IMR-90 (cell line): ENCODE data around the gene KMT2D. TPM values are rescaled to one million over a fixed set of nuclear protein-coding genes. Genes with fewer than 3 reads are reported as not detected.

Source experiments
- ATAC-seq: fragments of 200-7000 bp; cut with Tn5 transposase; 2 replicates; pipeline ENCODE4 v1.9.1; 2020; ENCODE audit warnings: low read depth, mild to moderate bottlenecking, moderate library complexity
- BruUV-seq: library from RNA; stranded (reverse); fragments of 400-500 nt; replicated peaks from 2 replicates; lab custom pipeline; 2021; lab: Mats Ljungman, UMichigan
- CTCF ChIA-PET: fragments of 300-600 bp; formaldehyde crosslinking; extraction: SDS; loops from one replicate; lab custom pipeline; 2021; ENCODE audit warnings: antibody characterized with exemption; lab: Yijun Ruan, JAX
- POLR2A ChIA-PET: fragments of 300-600 bp; sonication (Branson Sonifier 250); formaldehyde crosslinking; loops from one replicate; lab custom pipeline; 2022; ENCODE audit warnings: antibody characterized with exemption; ENCODE audit not compliant: unreplicated experiment; lab: Charles Lee
- DNase-seq: peaks from one replicate; pipeline ENCODE4 v3.0.0; 2013
- H2AFZ ChIP-seq: replicated peaks from 2 replicates; pipeline ENCODE3; 2013; ENCODE audit warnings: low read length, mild to moderate bottlenecking; ENCODE audit not compliant: poor library complexity
- H2AK5ac ChIP-seq: 2 replicates; pipeline ENCODE4 v1.6.1; 2013; ENCODE audit warnings: low read depth, low read length, inconsistent platforms
- H2AK9ac ChIP-seq: replicated peaks from 2 replicates; pipeline ENCODE3; 2013; ENCODE audit warnings: mild to moderate bottlenecking, low read depth, low read length, moderate library complexity; ENCODE audit not compliant: poor library complexity
- H2BK120ac ChIP-seq: 2 replicates; pipeline ENCODE4 v1.6.1; 2013; ENCODE audit warnings: low read depth, low read length, inconsistent platforms
- H2BK15ac ChIP-seq: 3 replicates; pipeline ENCODE4 v1.6.1; 2013; ENCODE audit warnings: low read depth, low read length, inconsistent platforms
- H2BK20ac ChIP-seq: 2 replicates; pipeline ENCODE4 v1.6.1; 2013; ENCODE audit warnings: low read depth, mild to moderate bottlenecking, inconsistent platforms, low read length, moderate library complexity
- H2BK5ac ChIP-seq: 2 replicates; pipeline ENCODE4 v1.6.1; 2013; ENCODE audit warnings: mild to moderate bottlenecking, low read depth, low read length, inconsistent platforms; ENCODE audit not compliant: poor library complexity, severe bottlenecking
- H3K14ac ChIP-seq: replicated peaks from 2 replicates; pipeline ENCODE4 v1.6.1; 2013; ENCODE audit warnings: low read depth, low read length, inconsistent platforms
- H3K18ac ChIP-seq: 2 replicates; pipeline ENCODE4 v1.6.1; 2013; ENCODE audit warnings: low read depth, low read length, control low read depth
- H3K23ac ChIP-seq: 2 replicates; pipeline ENCODE4 v1.6.1; 2013; ENCODE audit warnings: low read depth, low read length, inconsistent platforms
- H3K27ac ChIP-seq: 2 replicates; pipeline ENCODE4 v1.5.1; 2013; ENCODE audit warnings: mild to moderate bottlenecking, control low read depth, low read length; ENCODE audit not compliant: insufficient read depth
- H3K27me3 ChIP-seq: 2 replicates; pipeline ENCODE4 v1.6.1; 2013; ENCODE audit warnings: low read length; ENCODE audit not compliant: control insufficient read depth, insufficient read depth
- H3K36me3 ChIP-seq: 2 replicates; pipeline ENCODE4 v1.6.1; 2013; ENCODE audit warnings: low read length, mixed read lengths; ENCODE audit not compliant: control insufficient read depth, insufficient read depth
- H3K4ac ChIP-seq: 2 replicates; pipeline ENCODE4 v1.6.1; 2013; ENCODE audit warnings: low read depth, low read length, inconsistent platforms
- H3K4me1 ChIP-seq: 2 replicates; pipeline ENCODE4 v1.6.1; 2013; ENCODE audit warnings: low read length, mixed read lengths; ENCODE audit not compliant: control insufficient read depth, insufficient read depth
- H3K4me2 ChIP-seq: 2 replicates; pipeline ENCODE4 v1.6.1; 2013; ENCODE audit warnings: low read depth, mild to moderate bottlenecking, control low read depth, low read length, moderate library complexity
- H3K4me3 ChIP-seq: 2 replicates; pipeline ENCODE4 v1.5.1; 2013; ENCODE audit warnings: low read depth, mild to moderate bottlenecking, control low read depth, low read length, moderate library complexity; ENCODE audit not compliant: insufficient read depth
- H3K56ac ChIP-seq: 2 replicates; pipeline ENCODE4 v1.6.1; 2013; ENCODE audit warnings: low read length, inconsistent platforms; ENCODE audit not compliant: insufficient read depth; ENCODE audit errors: extremely low read depth
- H3K79me1 ChIP-seq, 2 experiments: 2 replicates each; pipeline ENCODE4 v1.6.1; 2013; ENCODE audit warnings: low read length in 2 of 2, inconsistent platforms in 1 of 2, low read depth in 1 of 2
- H3K9ac ChIP-seq: 2 replicates; pipeline ENCODE4 v1.6.1; 2013; ENCODE audit warnings: low read depth, low read length, control low read depth
- H3K9me1 ChIP-seq: 2 replicates; pipeline ENCODE4 v1.6.1; 2013; ENCODE audit warnings: low read length, inconsistent platforms; ENCODE audit not compliant: insufficient read depth
- H3K9me3 ChIP-seq: 2 replicates; pipeline ENCODE4 v1.6.1; 2013; ENCODE audit warnings: low read length; ENCODE audit not compliant: control insufficient read depth, insufficient read depth
- H4K20me1 ChIP-seq: 2 replicates; pipeline ENCODE4 v1.6.1; 2013; ENCODE audit warnings: low read length, inconsistent platforms; ENCODE audit not compliant: insufficient read depth
- H4K5ac ChIP-seq: 2 replicates; pipeline ENCODE4 v1.6.1; 2013; ENCODE audit warnings: mild to moderate bottlenecking, low read depth, low read length, control low read depth
- H4K8ac ChIP-seq, 2 experiments: 2 replicates each; pipeline ENCODE4 v1.6.1; 2013; ENCODE audit warnings: low read depth in 2 of 2, low read length in 2 of 2, control low read depth in 1 of 2, inconsistent platforms in 1 of 2
- H4K91ac ChIP-seq: 2 replicates; pipeline ENCODE4 v1.6.1; 2013; ENCODE audit warnings: low read depth, low read length, inconsistent platforms; ENCODE audit not compliant: insufficient read depth
- BHLHE40 ChIP-seq: fragments of 150-350 bp; IDR thresholded peaks from 2 replicates; pipeline ENCODE4 v1.6.1; 2016; ENCODE audit warnings: mild to moderate bottlenecking, low read depth, low read length
- CEBPB ChIP-seq: IDR thresholded peaks from 2 replicates; pipeline ENCODE4 v1.6.1; 2012; ENCODE audit warnings: low read depth, low read length, improper control_type of control experiment
- CHD1 ChIP-seq: IDR thresholded peaks from 2 replicates; pipeline ENCODE4 v1.6.1; 2012; ENCODE audit warnings: low read depth, low read length, improper control_type of control experiment
- CTCF ChIP-seq: conservative IDR thresholded peaks from 2 replicates; pipeline ENCODE4 v1.5.1; 2012; ENCODE audit warnings: mild to moderate bottlenecking, low read depth, low read length, improper control_type of control experiment
- ELK1 ChIP-seq: fragments of 150-350 bp; IDR thresholded peaks from 2 replicates; pipeline ENCODE4 v1.6.1; 2016; ENCODE audit warnings: low read depth, mild to moderate bottlenecking, low read length, moderate library complexity, borderline replicate concordance
- FOS ChIP-seq: fragments of 150-350 bp; IDR thresholded peaks from 2 replicates; pipeline ENCODE4 v1.6.1; 2016; ENCODE audit warnings: low read depth, low read length
- MAFK ChIP-seq: IDR thresholded peaks from 2 replicates; pipeline ENCODE4 v1.6.1; 2012; ENCODE audit warnings: low read depth, low read length, improper control_type of control experiment
- MAZ ChIP-seq: IDR thresholded peaks from 2 replicates; pipeline ENCODE4 v1.6.1; 2012; ENCODE audit warnings: low read depth, mild to moderate bottlenecking, low read length, improper control_type of control experiment, moderate library complexity, borderline replicate concordance
- MXI1 ChIP-seq: IDR thresholded peaks from 2 replicates; pipeline ENCODE4 v1.6.1; 2012; ENCODE audit warnings: low read depth, mild to moderate bottlenecking, low read length, moderate library complexity, borderline replicate concordance
- NFE2L2 ChIP-seq: fragments of 150-350 bp; IDR thresholded peaks from 2 replicates; pipeline ENCODE4 v1.6.1; 2016; ENCODE audit warnings: low read depth, mild to moderate bottlenecking, low read length
- POLR2A ChIP-seq: IDR thresholded peaks from 2 replicates; pipeline ENCODE4 v1.6.1; 2012; ENCODE audit warnings: mild to moderate bottlenecking, low read depth, low read length
- RAD21 ChIP-seq: IDR thresholded peaks from 2 replicates; pipeline ENCODE4 v1.6.1; 2012; ENCODE audit warnings: low read length, improper control_type of control experiment
- RFX5 ChIP-seq: IDR thresholded peaks from 2 replicates; pipeline ENCODE4 v1.8.0; 2012; ENCODE audit warnings: low read depth, mild to moderate bottlenecking, low read length, moderate library complexity
- SMC3 ChIP-seq: fragments of 150-350 bp; IDR thresholded peaks from 2 replicates; pipeline ENCODE4 v1.6.1; 2016; ENCODE audit warnings: low read depth, mild to moderate bottlenecking, antibody characterized with exemption, low read length, moderate library complexity
- USF2 ChIP-seq: fragments of 150-350 bp; IDR thresholded peaks from 2 replicates; pipeline ENCODE4 v1.6.1; 2017; ENCODE audit warnings: mild to moderate bottlenecking, antibody characterized with exemption, low read length, low read depth
- WGBS, 2 experiments: methylation state at CpG; one replicate each; pipeline versions ENCODE4 v1.1.5 to v1.1.7; 2013; ENCODE audit warnings: missing lambda C conversion rate in 2 of 2; ENCODE audit not compliant: insufficient read length in 1 of 2; ENCODE audit errors: extremely low coverage in 2 of 2; 5-methylcytosine and 5-hydroxymethylcytosine counted together
- dilution Hi-C: fragments of 300-500 bp; cut with HindIII; formaldehyde crosslinking; loops from one replicate; pipeline ENCODE4 v1.14.3; 2018; ENCODE audit warnings: low sequenced_read_pairs; ENCODE audit not compliant: unreplicated experiment
- in situ Hi-C: fragments of 300-500 bp; cut with MboI; formaldehyde crosslinking; loops from 3 replicates; pipeline ENCODE4 v1.14.3; 2019; ENCODE audit warnings: low sequenced_read_pairs, inconsistent platforms, mixed read lengths
- intact Hi-C: fragments of 100-400 bp; cut with micrococcal nuclease; formaldehyde crosslinking; loops from 2 replicates; pipeline ENCODE4 v1.10.0; 2022
- polyA plus RNA-seq, 3 experiments: library from polyadenylated mRNA; depleted of rRNA; stranded (reverse); fragments of >200 nt; gene quantifications; 2 replicates each; pipeline ENCODE4 v1.2.3, GENCODE V29; 2012; ENCODE audit warnings: low replicate concordance in 1 of 3
- total RNA-seq: library from RNA; depleted of rRNA; stranded (reverse); fragments of >200 nt; gene quantifications from 2 replicates; pipeline ENCODE4 v1.2.3, GENCODE V29; 2012

The KMT2D gene
- total and polyA plus RNA-seq, 2 of the 4 experiments (the other 2 are of a cell fraction), result 6.6 to 25.2 TPM

DNA sequence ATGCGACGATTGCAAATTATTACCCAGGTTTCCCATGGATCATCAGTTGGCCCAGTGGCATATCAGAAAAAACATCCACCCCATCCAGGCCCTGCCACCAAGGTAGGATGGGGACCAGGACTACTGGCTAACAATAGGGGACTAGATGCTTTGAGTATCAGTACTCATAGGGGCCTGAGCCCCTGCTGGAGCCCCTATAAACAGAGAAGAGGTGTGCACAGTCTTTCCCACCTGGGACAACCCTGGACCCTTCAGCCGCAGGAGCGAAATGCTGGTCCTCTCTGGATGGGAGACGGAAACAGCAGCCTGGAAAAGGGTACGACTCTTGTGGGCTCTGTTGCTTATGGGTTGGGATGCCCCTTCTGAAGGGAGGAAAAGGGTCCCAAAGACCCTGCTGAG is 28.3 kb upstream of the KMT2D start:
- intact Hi-C loops, result loop anchor here (1.0 to 10.0 kb wide), 4 partner anchors 24 to 146 kb away; partner anchors contain the start of gene TUBA1A
- BruUV-seq, result no TSS peak

More for the DNA sequence above, 28.3 kb upstream of the KMT2D start:
- H3K9me3 ChIP-seq, result no peaks in the 10 kb centered on the region
- H3K9me1 ChIP-seq, result peaks cover 2% of the 10 kb centered on the region; the same call in 1 of the 2 replicates
- H3K4me2 ChIP-seq, result no peak overlapping the region
- peaks cover 9% of the 10 kb centered on the region for H3K4me1 ChIP-seq
- H2AK5ac ChIP-seq, result no peak overlapping the region; the same call in 1 of the 2 replicates
- H4K91ac ChIP-seq, result no peak overlapping the region
- H2BK5ac ChIP-seq, result no peak overlapping the region
- dilution Hi-C loops, result no loop called here
- no peaks in the 10 kb centered on the region for H3K36me3 ChIP-seq
- TF ChIP-seq NFE2L2 (no peak), CTCF (no peak), SMC3 (no peak), ELK1 (no peak), POLR2A (no peak), MXI1 (no peak), RFX5 (no peak), CEBPB (no peak), CHD1 (no peak), FOS (no peak), MAFK (no peak), RAD21 (no peak), BHLHE40 (no peak), USF2 (no peak), MAZ (no peak)
- DNase-seq (no peak), ATAC-seq (no peak)
- CTCF ChIA-PET, result interaction anchor here (0.7 to 3.7 kb wide), 12 partner anchors 9 to 155 kb away, joined by 3 to 16 read pairs (median 4); partner anchors contain the start of gene RHEBL1
- H3K56ac ChIP-seq, result no peak overlapping the region
- H3K18ac ChIP-seq, result no peak overlapping the region
- H4K8ac ChIP-seq, result no peak overlapping the region
- POLR2A ChIA-PET, result no interaction called here
- WGBS, 2 experiments, result no CpG with 5 or more reads among the region's 6 CpGs
- H2BK20ac ChIP-seq, result no peak overlapping the region; the same call in 1 of the 2 replicates
- no peak overlapping the region for H3K27ac ChIP-seq
- no peak overlapping the region for H3K14ac ChIP-seq
- H4K5ac ChIP-seq, result no peak overlapping the region
- H3K4ac ChIP-seq, result no peak overlapping the region
- H2BK15ac ChIP-seq, result no peak overlapping the region
- H2BK120ac ChIP-seq, result no peak overlapping the region
- no peak overlapping the region for H3K4me3 ChIP-seq
- in situ Hi-C loops, result no loop called here
- 0 out of 2 replicates have a peak overlapping the region, but pooled peaks have one; percentile 45 for H3K23ac ChIP-seq
- no peak overlapping the region for H2AK9ac ChIP-seq
- no peaks in the 10 kb centered on the region; the same call in 1 of the 2 replicates for H4K20me1 ChIP-seq
- peaks cover 20% of the 10 kb centered on the region; the same call in 1 of the 2 replicates for H3K27me3 ChIP-seq
- no peak overlapping the region for H3K9ac ChIP-seq
- H2AFZ ChIP-seq, result peak overlapping the region; percentile 92
- H3K79me1 ChIP-seq, result 0 out of 4 replicates have a peak, but pooled peaks cover 0 to 3% of the 10 kb centered on the region in 2 experiments
